HG03280 (cell line): ENCODE results near the gene SLC25A33.

ENCODE experiments used
- ATAC-seq: cut with Tn5 transposase; IDR thresholded peaks from one replicate; pipeline ENCODE4 v1.9.1; 2021; ENCODE audit warnings: mild to moderate bottlenecking, moderate library complexity; ENCODE audit not compliant: unreplicated experiment

Gene SLC25A33

DNA sequence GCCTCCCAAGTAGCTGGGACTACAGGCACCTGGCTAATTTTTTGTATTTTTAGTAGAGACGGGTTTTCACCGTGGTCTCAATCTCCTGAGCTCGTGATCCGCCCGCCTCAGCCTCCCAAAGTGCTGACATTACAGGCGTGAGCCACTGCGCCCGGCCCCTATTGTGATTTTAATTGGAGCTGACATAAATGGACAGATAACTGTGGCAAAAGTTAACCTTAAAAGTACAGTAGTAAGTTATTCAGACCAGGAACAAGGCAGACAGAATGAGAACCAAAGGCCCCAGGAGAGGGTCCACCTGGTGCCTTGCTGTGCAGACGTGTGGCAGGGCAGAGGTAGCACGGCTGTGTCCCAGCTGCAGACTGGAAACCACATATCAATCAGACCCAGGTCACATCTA is 60.5 kb downstream of the SLC25A33 start:
- no peak for ATAC-seq

DNA sequence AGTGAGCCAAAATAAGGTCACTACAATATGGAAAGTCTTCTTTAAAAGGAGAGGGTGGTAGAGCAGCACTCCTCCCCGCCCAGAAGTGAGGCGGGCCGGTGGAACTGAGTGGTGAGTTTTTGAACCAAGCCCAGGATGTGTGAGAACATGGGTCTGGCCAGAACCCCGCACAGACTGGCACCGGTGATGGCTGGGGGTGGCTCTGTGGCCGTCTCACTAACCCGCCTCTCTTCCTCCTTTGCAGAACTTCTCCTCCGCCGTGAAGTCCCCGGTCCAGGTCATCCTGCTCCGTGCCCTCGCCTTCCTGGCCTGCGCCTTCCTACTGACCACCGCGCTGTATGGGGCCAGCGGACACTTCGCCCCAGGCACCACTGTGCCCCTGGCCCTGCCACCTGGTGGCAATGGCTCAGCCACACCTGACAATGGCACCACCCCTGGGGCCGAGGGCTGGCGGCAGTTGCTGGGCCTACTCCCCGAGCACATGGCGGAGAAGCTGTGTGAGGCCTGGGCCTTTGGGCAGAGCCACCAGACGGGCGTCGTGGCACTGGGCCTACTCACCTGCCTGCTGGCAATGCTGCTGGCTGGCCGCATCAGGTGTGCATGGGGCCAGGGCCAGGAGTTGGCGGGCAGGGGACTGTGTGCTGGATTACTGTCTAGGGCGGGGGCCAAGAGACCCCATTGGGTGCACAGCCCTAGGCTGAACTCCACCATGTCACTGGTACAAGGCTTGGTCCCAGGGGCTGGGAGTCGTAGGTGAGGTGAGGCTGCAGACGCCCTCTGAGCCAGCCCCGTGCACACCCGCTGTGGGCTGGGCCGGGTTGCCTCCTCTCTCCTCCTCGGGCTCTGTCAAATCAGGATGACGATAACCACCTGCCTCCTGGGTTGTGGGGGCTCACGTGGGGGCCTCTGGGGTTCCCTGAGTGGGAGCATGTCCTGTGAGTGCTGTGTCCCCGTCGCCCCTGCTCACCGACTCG is 61.9 kb downstream of the SLC25A33 start:
- ATAC-seq, result no peak

DNA sequence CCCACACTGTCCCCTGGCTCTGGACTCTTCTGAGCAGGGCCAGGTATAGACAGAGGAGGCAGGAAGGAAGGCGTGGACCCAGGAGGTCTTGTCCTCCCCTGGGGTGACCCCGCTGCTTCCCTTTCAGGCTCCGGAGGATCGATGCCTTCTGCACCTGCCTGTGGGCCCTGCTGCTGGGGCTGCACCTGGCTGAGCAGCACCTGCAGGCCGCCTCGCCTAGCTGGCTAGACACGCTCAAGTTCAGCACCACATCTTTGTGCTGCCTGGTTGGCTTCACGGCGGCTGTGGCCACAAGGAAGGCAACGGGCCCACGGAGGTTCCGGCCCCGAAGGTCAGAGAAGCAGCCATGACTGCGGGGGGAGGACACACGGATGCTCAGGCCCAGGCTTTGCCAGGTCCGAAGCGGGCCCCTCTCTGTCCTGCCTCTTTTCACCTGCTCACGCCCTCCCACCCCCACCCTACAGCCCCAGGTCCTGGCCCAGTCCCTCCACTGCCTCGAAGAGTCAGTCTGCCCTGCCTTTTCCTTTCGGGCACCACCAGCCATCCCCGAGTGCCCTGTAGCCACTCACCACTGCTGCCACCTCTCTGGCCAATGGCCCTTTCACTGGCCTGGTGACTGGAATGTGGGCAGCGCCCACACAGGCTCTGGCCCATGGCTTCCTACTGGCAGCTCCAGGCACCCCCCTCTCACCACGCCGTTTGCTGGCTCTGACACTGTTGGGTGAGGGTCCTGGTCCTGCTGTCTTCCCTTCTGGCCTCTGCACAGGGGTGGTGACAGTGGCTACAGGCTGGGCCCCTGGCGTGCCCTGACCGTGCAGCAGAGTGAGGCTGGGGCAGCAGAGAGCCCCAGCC is 62.9 kb downstream of the SLC25A33 start:
- no peak for ATAC-seq

DNA sequence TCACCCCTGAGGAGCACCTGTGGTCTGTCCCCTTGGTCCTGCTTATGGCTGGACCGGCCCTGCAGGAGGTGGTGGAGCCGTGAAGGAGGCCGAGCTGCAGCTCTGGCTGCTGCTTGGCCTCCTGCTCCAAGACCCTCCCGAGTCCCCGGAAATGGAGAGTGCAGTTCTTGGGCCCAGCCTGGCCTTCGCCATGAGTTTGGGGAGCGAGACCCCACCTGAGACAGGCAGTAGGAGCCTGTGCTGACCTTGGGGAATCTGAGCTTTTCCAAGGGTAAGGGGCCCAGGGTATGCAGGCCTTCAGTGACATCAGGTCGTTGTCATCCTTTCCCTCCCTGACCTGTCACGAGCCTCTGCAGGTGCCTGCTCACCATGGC is 63.5 kb downstream of the SLC25A33 start:
- no peak for ATAC-seq

DNA sequence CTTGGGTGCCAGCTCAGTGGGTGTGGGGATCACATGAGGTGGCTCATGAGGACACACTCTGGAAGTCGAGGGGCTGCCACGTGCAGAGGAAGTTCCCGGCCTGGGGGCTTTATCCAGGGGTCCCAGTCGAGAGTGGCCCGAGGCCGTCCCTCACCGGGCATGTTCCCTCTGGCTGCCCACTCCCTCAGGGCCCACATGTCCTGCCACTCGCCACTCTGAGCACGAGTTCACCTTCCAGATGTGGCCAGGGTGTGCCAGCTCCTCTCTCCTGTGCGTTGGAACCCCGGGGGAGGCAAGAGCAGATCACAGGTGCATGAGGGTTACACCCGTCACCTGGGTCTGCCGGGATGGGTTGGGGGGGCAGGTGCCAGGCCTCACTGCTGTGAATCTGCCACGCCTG is 64.0 kb downstream of the SLC25A33 start:
- no peak for ATAC-seq

DNA sequence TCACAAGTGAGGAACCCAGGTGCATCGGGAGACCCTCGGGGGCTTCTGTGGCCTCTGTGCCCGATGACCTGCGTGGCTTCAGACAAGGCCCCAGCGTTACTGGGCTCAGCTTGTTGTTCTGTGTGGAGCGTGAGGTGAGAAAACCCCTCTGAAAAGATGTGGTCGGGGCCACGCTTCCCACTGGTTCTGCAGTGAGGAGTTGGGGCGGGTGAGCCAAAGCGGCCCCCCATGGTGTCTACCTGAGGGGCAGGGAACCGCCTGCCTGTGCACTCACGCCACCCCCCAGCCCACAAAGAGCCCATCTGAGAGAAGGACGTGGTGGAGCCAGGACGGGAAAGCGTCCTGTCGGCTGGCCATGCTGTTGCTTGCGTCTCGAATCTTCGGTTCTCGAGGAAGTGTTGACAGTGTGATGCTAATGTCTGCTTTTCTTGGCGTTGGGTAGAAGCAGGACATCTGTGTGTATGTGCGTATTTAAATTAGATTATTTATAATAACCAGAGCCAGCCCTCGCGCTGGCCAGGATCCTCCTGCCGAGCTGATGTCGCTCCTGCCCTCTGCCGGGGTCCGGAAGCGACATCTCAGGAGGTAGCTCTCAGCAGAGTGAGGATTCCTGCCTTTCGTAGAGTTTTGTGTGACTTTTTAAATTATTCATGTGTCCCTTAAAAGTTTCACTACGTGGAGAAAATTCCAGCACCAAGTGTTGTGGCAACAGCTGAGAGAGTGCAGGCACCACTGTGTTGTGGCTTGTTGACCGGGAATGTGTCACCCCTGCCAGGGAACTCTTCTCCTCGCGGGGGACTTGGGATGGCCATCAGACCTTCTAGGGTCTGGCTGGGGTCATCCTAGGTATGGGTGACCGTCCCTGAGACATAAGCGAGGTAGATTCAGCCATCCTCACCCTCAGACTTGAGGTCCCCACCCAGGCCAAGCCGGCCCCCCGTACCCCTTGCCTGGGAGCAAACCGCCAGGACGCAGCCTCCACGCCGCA is 64.8 kb downstream of the SLC25A33 start:
- ATAC-seq, result no peak

DNA sequence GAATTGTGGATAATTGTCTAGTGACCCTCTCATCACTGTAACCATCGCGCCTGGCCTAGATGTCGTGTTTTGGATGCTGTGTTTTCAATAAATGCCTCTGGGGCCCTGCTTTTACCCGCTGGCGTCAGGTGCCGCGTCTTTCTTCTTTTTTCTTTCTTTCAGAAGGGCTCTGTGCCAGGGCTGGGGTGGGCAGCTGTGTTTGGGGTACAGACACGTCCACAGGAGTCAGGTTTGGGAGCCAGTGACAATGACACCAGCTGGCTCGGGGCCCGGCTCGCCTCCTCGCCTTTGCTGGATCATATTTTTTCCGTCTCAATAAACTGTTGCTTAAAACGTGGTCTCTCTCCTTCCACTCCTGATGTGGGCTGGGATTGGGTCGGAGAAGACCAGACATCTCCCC is 65.6 kb downstream of the SLC25A33 start:
- ATAC-seq, result no peak

DNA sequence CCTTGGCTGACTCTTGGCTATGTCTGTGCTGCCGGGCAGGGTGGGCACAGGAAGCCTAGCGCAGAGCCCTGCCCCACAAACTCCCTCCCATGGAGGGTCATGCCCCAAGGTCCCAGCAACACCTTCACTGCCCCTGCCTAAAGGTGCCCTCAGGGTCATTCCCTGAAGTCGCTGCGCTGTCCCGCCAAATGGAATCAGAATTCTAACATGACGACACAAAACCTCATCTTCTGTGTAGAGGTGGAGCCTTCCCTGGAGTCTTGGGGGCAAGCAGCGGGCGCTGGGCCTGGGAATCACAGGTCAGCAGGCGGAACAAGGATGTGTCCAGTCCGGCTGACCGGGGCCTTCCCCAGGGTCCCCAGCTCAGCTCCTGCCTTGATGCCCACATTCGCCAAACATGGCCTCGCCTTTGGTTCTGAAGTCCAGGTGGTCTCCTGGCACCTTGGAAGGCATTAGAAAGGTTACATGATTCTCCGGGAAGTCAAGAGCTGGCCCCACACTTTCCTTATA is 66.7 kb downstream of the SLC25A33 start:
- ATAC-seq, result no peak

DNA sequence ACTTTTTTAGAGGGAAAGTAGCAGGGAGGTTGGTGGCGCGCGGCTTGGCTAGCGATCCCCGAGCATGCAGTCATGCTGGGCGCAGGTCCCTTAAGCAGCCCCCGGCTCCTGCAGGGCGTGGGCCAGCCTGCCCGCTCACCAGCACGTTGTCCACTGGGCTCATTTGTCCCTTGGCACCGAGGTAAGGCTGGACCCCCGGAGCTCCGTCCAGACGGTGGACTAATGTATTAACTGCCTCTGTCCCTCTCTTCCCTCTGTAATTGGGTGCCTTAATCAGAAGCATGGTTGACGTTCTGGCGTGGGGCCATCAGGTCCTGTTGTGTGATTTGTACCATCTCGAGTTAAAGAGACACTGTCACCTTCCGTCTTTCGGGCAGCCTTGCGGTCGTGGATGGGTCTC is 67.2 kb downstream of the SLC25A33 start:
- ATAC-seq, result no peak

DNA sequence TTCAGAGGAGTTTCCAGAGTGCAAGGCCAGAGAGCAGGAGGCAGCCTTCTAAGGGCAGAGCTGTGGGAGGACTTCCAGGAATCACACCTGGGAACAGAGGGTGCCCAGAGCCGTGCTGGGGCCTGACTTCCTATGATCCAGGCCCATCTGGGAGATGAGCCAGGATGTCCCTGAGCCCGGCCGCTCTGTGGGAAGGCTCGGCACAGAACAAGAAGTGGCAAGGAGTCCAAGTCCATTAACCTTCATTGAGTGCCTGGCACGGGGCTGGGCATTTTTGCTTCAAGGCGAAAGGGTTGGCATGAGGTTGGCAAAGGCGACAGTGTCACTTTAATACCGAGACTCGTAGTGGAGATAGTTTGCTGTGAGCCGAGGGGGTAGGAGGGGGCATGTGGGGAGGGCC is 67.7 kb downstream of the SLC25A33 start:
- no peak for ATAC-seq

DNA sequence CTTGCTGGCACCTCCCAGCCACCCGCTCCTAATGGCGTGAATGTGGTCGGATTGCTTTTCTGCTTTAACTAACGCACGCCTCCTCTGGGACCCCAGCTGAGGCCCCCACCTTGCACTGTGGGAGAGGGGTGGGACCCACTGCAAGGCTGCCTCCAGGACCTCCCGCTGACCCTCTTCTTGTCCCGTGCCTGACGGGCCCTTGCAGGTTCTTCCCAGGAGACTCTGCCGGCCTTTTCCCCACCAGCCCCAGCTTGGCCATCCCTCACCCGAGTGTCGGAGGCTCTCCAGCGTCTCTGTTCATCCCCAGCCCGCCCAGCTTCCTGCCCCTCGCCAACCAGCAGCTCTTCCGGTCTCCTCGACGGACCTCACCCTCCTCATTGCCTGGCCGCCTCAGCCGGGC is 68.1 kb downstream of the SLC25A33 start:
- no peak for ATAC-seq

DNA sequence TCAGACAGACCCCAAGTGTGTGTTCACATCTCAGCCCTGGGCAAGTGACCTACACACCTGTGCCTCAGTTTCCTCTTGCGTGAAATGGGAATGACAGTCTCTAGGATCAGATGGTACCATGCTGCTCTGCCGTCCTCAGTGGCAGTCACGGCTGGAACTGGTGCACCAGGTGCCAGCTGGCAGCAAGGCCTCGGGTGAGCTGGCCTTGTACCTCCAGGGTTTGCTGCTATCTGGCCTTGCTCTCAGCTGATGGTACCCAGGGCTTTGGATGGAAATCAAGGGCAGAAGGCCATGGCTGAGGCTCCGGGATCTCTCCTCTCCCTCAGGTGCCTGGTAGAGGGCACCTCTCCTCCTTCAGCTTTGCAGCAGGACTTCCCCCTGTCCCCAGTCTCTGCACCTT is 70.7 kb downstream of the SLC25A33 start:
- ATAC-seq, result no peak

DNA sequence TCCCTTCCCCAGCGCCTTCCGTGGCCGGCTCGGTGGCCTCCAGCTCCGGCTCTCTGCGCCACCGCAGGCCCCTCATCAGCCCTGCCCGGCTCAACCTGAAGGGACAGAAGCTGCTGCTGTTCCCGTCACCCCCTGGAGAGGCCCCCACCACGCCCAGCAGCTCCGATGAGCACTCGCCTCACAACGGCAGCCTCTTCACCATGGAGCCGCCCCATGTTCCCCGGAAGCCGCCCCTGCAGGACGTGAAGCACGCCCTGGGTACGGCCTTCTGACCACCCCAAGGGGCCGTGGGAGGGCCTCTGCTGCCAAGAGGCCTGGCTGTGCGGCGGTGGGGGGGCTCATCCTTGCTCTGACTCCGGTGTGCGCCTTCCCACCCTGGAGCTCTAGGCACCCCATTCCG is 71.3 kb downstream of the SLC25A33 start:
- ATAC-seq, result no peak

DNA sequence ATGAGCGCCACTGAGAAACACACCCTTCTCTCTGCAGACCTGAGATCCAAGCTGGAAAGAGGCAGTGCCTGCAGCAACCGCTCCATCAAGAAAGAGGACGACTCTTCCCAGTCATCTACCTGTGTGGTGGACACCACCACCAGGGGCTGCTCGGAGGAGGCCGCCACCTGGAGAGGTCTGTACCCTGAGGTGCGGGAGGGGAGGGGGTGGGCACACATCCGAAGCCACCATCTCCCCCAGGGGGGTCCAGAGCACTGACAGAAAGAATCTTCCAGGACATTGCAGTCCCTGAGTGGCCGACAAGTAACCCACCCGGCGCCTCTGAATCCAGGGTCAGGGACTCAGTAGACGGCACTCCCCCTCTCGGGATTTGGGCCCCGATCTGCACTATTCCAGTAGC is 72.5 kb downstream of the SLC25A33 start:
- ATAC-seq, result no peak

DNA sequence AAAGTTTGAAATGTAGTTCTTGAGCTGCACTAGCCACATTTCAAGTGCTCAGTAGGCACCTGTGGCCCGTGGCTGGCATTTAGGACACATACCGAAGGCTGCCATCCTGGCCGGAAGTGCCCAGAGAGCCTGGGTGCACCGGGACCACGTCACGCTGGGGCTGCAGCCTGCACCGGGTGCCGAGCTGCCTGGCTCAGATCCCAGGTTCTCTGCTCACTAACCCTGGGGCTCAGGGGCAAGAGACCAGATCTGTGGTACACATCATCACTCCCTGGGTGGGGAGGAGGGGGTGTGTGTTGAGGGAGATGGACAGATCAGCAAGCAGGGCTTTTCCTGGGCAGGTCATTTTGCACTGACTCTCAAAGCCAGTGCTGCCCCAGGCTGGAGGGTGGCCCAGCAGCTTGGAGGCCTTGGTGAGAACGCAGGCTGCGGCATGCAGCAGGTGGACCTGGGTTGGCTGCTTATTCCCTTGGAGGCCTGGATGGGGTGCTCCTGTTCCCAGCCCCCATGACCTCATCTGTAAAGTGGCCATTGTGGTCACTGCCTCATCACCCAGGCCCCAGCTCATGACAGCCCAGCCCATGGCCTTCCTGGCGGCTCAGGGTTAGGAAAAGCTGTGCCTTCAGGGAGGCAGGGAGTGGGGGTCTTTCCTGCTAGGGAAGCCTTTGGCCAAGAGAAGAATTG is 73.0 kb downstream of the SLC25A33 start:
- ATAC-seq, result no peak

DNA sequence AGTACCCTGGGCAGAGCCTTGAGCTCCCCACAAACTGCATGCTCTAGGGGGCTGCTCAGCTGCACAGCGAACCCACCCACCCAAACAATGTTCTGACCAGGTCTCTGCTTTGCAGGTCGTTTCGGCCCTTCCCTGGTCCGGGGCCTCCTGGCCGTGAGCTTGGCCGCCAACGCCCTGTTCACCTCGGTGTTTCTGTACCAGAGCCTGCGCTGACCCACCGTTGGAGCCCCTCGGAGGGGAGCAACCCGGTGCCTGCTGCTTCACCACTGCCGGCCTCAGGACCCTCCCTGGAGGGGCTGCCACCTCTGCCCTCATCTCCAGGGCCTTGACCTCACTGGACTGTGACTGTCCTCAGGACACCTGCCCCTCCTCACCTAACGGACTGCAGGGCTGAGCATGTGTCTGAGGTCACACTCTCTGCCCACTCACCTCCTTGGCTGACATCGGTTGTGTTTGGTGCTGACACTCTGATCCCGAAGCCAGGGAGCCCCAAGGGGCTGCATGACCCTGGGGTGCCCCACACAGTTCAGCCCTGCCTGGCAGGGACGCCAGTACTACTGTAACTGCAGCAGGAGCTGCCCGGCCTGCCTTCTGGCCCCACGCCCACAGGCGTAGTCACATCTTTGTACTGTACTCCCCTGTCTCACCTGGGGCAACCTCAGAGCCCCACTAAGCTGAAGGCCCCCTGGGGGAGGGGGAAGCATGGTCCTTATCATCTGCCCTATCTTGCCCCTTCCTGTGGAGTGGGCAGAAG is 73.8 kb downstream of the SLC25A33 start:
- no peak for ATAC-seq

DNA sequence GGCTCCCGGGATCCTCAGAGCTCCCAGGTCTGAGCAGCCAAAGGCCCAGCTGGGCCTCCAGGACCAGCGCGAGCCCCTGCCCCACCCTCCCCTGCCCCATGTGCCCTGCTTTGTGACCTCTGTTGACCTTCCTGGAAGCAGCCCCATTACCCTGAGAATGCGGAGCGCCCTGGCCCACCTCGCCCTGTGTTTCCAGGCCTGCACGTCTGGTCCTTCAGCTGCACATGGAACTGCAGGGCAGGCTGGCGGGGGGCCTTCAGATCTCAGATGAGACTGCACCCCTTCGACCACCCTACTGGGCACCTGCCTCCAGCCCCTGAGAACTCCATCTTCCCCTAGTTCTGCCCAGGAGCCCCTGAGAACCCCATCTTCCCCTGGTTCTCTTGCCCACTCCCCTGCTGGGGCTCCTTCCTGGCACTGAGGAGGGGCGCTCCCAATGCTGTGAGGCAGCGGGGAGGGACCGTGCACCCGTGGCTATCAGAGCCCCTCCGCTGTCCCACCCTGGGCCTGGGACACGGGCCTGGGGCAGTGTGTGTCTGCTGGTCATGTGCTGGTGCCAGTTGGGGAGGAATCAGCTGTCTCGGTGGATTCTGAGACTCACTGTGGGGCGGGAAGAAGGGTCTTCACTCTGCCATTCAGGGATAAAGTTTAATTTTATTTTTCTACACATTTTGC is 74.5 kb downstream of the SLC25A33 start:
- ATAC-seq, result no peak

DNA sequence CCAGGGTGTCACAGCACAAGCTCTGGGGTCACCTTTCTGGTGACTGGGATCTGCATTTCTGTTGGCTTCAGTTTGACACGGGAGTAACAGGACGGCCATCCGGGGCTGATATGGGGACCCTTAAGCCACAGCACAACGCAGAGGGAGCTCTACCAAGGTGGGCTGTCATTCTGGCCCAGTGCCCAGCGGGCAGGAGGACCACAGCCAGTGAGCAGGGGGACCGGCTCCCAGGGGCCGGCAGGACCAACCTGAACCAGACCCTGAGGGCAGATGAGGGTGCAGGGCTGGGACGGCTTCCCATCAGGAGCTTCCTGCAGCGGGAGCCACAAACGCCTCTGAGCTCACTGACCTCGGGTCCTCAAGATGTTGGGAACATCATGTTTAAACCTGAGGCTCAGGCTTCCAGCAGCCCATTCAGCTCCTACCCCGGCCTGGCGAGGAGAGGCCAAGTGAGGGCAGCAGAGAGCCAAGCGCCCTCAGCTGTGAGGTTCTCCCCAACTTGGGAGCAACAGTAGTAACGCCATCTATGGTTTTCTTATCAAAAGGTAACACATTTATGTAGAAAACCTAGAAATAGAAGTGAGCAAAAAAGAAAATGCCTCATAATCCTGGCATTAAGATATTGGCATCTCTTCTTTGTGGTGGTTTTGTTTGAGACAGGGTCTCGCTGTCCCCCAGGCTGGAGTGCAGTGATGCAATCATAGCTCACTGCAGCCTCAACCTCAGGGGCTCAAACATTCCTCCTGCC is 76.2 kb downstream of the SLC25A33 start:
- ATAC-seq, result no peak
